Uterus (tissue), 4 donors: ENCODE results near the gene INHBB. TPM values are rescaled to one million over a fixed set of nuclear protein-coding genes. Genes with fewer than 3 reads are reported as not detected.
"Not testable (repeated sequence)": the region's sequence is repeated elsewhere in the genome, so short reads cannot be mapped to it uniquely, and the experiment has no call there.

ENCODE experiments used
- DNase-seq, 2 donors: peaks; one replicate each; pipeline ENCODE4 v3.0.0-alpha.2; 2019 to 2020
- H3K27ac ChIP-seq, 2 donors: fragments of 200-600 bp; sonication (generic); 1 replicate in 1 of 2; 2 replicates in 1 of 2; pipeline ENCODE4 v1.5.1; 2016 to 2018
- H3K27me3 ChIP-seq, 2 donors: fragments of 200-600 bp; sonication (generic); one replicate each; pipeline ENCODE4 v1.5.1; 2018 to 2019; ENCODE audit warnings: control low read depth in 1 of 2
- H3K36me3 ChIP-seq, 2 donors: fragments of 200-600 bp; sonication (generic); one replicate each; pipeline ENCODE4 v1.5.1; 2019; ENCODE audit warnings: control low read depth in 1 of 2
- H3K4me1 ChIP-seq, 2 donors: fragments of 200-600 bp; sonication (generic); one replicate each; pipeline ENCODE4 v1.5.1; 2018 to 2019; ENCODE audit warnings: control low read depth in 1 of 2
- H3K4me3 ChIP-seq, 2 donors: fragments of 200-600 bp; sonication (generic); 1 replicate in 1 of 2; 2 replicates in 1 of 2; pipeline ENCODE4 v1.5.1; 2018 to 2019; ENCODE audit warnings: mild to moderate bottlenecking in 1 of 2
- H3K9me3 ChIP-seq, 2 donors: fragments of 200-600 bp; sonication (generic); one replicate each; pipeline ENCODE4 v1.5.1; 2019; ENCODE audit warnings: control low read depth in 1 of 2
- POLR2A ChIP-seq, 2 donors: fragments of 450-650 bp; IDR thresholded peaks; one replicate each; pipeline ENCODE4 v1.6.1; 2016; ENCODE audit warnings: antibody characterized with exemption in 2 of 2, mild to moderate bottlenecking in 1 of 2, moderate library complexity in 1 of 2
- intact Hi-C: fragments of 100-400 bp; cut with DNase I; formaldehyde crosslinking; loops from one replicate; pipeline ENCODE4 v1.15.1; 2023; ENCODE audit warnings: low total_unique reads
- total RNA-seq, 4 donors: library from RNA; depleted of rRNA in 3 of 4; stranded (reverse); fragments of >200 nt in 3 of 4; gene quantifications; one replicate each; pipeline versions ENCODE4 v1.1.0 to v1.2.4, GENCODE V29; 2014 to 2023
- TF ChIP-seq, protein P1 (sequence below), 4 experiments: fragments of 200-600 bp in 2 of 4; fragments of 450-650 bp in 2 of 4; sonication (generic) in 2 of 4; IDR thresholded peaks; one replicate each; pipeline ENCODE4 v1.5.1; 2016 to 2019; ENCODE audit warnings: antibody characterized with exemption in 4 of 4, mild to moderate bottlenecking in 2 of 4, moderate library complexity in 1 of 4
- donor health status: DM: yes; HTN: yes; CAD: no.

INHBB gene
- total RNA-seq, 4 donors from 2014 or later: 0.35 to 18.1 (median 4.2) TPM

DNA sequence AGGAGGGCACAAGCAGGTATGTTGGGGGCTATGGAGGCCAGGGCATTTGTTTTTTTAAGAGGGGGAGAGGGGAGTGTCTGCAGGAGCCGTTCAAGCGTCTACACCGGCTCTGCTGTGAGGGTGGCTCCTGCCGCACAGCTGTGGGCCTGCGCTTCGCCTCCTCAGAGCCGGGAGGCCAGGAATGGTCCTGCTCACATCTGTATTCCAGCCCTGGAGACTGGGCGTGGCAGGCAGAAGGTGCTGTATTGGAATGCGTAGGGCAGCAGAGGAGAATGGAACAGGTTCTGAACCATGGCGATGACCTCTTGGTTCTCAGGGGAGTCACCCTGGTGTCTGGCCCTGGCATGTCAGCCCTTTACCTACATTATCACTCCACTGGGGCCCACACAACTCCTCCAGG lies 26.8 kb upstream of the INHBB start:
- Histone ChIP-seq H3K27me3 (no peaks in the 10 kb centered on the region), H3K27ac (peak overlapping the region; percentile 15 to 40), H3K4me1 (no peaks in the 10 kb centered on the region), H3K36me3 (no peaks in the 10 kb centered on the region), H3K9me3 (no peaks in the 10 kb centered on the region), H3K4me3 (no peak overlapping the region)
- TF ChIP-seq POLR2A (IDR thresholded peaks at IDR 0.05): no peak
- TF ChIP-seq, protein P1, sequence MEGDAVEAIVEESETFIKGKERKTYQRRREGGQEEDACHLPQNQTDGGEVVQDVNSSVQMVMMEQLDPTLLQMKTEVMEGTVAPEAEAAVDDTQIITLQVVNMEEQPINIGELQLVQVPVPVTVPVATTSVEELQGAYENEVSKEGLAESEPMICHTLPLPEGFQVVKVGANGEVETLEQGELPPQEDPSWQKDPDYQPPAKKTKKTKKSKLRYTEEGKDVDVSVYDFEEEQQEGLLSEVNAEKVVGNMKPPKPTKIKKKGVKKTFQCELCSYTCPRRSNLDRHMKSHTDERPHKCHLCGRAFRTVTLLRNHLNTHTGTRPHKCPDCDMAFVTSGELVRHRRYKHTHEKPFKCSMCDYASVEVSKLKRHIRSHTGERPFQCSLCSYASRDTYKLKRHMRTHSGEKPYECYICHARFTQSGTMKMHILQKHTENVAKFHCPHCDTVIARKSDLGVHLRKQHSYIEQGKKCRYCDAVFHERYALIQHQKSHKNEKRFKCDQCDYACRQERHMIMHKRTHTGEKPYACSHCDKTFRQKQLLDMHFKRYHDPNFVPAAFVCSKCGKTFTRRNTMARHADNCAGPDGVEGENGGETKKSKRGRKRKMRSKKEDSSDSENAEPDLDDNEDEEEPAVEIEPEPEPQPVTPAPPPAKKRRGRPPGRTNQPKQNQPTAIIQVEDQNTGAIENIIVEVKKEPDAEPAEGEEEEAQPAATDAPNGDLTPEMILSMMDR (IDR thresholded peaks at IDR 0.05): no peak
- intact Hi-C loops: loop anchor here (10.0 kb wide), 1 partner anchor 94 kb away; the partner anchor contains the start of gene TMEM185B
- DNase-seq: no peak

DNA sequence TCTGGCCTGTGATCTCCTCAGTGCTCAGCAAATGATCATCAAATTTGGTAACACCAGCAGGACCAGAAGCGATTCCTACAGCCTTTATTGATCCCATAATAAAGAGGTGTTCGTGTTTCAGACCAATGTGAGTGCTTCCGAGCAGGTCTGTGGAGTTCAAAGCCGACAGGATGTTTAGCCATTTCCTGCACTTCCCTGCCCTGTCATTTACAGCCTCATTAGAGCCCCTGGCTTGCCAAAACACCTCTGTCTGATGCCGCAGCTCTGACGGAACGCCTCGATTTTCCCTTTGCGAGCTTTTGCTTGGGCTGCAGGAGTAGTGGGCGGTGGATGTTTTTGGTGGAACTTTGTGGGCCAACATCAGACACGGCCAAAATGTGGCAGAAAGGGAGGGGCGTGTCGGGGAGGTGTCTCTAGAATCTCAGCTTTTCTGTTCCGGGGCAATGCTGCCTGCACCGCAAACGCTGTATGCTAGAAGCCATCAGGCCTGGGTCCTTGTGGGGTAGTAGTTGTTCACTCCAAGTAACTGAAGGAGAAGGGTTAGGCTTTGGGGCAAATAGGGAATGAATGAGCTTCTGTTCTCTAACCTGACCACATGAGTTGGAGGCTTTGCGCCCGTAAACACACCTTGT lies 26.1 kb upstream of the INHBB start:
- intact Hi-C loops: loop anchor here (10.0 kb wide), 1 partner anchor 95 kb away; the partner anchor contains the start of gene TMEM185B
- H3K36me3 ChIP-seq: no peaks in the 10 kb centered on the region
- no peaks in the 10 kb centered on the region for H3K4me1 ChIP-seq
- H3K9me3 ChIP-seq: no peaks in the 10 kb centered on the region
- TF ChIP-seq, protein P1 (IDR thresholded peaks at IDR 0.05): no peak
- no peak for TF ChIP-seq POLR2A (IDR thresholded peaks at IDR 0.05)
- H3K27me3 ChIP-seq: no peaks in the 10 kb centered on the region
- peak overlapping the region in 1 of 2 donors; percentile 40 for H3K27ac ChIP-seq
- no peak for DNase-seq
- no peak overlapping the region for H3K4me3 ChIP-seq

DNA sequence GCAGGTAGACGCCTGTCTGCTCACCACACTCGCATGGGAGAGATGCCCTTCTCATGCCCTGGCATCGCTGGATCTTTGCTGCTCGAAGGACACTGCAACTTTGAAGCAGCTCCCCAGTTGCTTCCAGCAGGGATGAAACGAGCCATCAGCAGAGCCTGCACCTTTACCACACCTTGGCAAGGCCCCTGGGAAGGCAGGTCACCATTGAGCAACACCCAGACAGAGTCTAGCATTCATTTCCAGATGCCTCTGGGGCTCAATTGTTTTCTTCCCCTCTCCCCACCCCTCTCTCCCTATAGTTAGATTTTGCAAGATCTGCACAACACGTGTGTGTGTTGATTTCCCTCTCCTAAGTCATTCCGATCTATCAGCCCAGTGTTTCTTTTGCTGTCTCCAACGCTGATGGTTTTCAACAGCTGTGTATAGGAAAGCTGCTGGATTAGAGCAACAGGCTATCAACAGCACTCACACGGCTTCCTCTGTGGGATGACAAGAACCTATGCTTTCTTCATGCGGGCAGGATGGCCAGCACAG lies 25.6 kb upstream of the INHBB start:
- TF ChIP-seq, protein P1 (IDR thresholded peaks at IDR 0.05): no peak
- TF ChIP-seq POLR2A (IDR thresholded peaks at IDR 0.05): no peak
- H3K4me3 ChIP-seq: no peak overlapping the region
- no peaks in the 10 kb centered on the region for H3K9me3 ChIP-seq
- H3K4me1 ChIP-seq: no peaks in the 10 kb centered on the region
- H3K36me3 ChIP-seq: no peaks in the 10 kb centered on the region
- DNase-seq: no peak
- H3K27me3 ChIP-seq: no peaks in the 10 kb centered on the region
- intact Hi-C loops: no loop called here
- H3K27ac ChIP-seq: no peak overlapping the region

DNA sequence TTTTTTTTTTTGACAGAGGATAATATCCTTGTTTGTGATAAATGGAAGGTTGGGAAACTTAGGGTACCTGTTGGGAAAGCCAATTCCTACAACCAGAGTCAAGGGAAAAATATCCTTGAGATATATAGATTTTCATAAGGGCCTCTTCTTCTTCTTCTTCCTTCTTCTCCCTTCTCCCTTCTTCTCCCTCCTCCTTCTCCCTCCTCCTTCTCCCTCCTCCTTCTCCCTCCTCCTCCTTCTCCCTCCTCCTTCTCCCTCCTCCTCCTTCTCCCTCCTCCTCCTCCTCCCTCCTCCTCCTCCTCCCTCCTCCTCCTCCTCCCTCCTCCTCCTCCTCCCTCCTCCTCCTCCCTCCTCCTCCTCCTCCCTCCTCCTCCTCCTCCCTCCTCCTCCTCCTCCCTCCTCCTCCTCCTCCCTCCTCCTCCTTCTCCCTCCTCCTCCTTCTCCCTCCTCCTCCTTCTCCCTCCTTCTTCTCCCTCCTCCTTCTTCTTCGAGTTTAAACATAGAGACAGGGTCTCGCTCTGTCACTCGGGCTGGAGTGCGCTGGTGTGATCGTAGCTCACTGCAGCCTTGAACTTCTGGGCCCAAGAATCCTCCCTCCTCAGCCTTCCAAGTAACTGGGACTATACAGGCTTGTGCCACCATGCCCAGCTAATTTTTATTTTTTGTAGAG lies 24.9 kb upstream of the INHBB start:
- H3K36me3 ChIP-seq, H3K4me3 ChIP-seq, H3K4me1 ChIP-seq, H3K9me3 ChIP-seq, H3K27ac ChIP-seq, H3K27me3 ChIP-seq, DNase-seq, intact Hi-C loops: not testable (repeated sequence)

DNA sequence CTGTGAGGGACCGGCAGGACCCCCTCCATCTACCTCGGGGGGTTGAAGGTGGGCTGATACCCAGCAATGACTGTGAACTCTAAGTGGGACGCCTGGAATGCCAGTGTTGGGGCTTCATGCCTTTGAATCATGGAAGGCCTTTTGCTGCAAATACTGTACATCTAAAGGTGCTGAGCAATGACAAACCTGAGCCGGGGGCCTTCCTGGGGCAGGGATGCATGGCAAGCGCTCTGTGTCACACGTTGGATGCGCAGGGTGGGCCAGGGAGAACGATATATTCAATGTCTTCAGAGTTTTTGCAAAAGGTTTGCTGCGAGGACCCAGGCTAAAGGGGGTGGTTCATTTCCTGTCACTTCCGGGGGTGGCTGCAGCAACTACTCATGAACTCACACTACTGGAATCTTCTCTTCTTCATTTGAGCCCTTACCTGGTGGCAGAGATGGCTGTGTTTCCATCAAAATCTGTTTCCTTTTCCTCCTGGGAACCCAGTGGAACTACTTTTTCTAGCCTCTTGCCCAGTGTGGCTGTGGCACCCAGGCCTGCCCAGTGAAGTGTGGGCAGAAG lies 24.1 kb upstream of the INHBB start:
- H3K36me3 ChIP-seq: no peaks in the 10 kb centered on the region
- H3K27ac ChIP-seq: no peak overlapping the region

More for the DNA sequence above, 24.1 kb upstream of the INHBB start:
- H3K4me3 ChIP-seq: no peak overlapping the region
- intact Hi-C loops: no loop called here
- no peak for DNase-seq
- no peaks in the 10 kb centered on the region for H3K9me3 ChIP-seq
- no peaks in the 10 kb centered on the region for H3K27me3 ChIP-seq
- no peaks in the 10 kb centered on the region for H3K4me1 ChIP-seq
- TF ChIP-seq POLR2A (IDR thresholded peaks at IDR 0.05): no peak
- TF ChIP-seq, protein P1 (IDR thresholded peaks at IDR 0.05): no peak
